Measurements from ENCODE around the gene FMN1.

The FMN1 gene

DNA sequence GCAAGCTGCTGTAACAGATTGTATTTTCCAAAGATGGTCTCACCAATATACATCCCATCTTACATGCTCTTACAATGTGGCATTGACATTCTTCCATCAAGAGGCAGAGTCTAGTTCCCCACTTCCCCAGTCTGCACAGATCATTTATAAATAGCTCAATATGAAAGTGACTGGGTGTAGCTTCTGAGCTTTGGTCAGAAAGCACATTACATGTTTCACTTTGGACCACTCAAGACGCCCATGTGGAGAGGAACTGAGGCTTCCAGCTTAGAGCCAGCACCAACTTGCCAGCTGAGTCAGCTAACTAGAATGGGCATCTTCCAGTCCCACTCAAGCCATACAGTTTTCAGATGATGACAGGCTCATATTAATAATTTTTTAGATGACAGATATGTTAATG, 431.2 kb downstream of the FMN1 start:
- H4K20me1 ChIP-seq (ENCODE audit: control insufficient read depth, insufficient read depth, low read depth, low read length): no peaks in the 10 kb centered on the region
- H3K79me2 ChIP-seq (ENCODE audit: control insufficient read depth, low read length): no peaks in the 10 kb centered on the region
- no peak overlapping the region for H3K4me2 ChIP-seq (ENCODE audit: low read length)
- H3F3A ChIP-seq (ENCODE audit: control insufficient read depth, insufficient read depth): no peaks in the 10 kb centered on the region
- TF ChIP-seq, protein P1, sequence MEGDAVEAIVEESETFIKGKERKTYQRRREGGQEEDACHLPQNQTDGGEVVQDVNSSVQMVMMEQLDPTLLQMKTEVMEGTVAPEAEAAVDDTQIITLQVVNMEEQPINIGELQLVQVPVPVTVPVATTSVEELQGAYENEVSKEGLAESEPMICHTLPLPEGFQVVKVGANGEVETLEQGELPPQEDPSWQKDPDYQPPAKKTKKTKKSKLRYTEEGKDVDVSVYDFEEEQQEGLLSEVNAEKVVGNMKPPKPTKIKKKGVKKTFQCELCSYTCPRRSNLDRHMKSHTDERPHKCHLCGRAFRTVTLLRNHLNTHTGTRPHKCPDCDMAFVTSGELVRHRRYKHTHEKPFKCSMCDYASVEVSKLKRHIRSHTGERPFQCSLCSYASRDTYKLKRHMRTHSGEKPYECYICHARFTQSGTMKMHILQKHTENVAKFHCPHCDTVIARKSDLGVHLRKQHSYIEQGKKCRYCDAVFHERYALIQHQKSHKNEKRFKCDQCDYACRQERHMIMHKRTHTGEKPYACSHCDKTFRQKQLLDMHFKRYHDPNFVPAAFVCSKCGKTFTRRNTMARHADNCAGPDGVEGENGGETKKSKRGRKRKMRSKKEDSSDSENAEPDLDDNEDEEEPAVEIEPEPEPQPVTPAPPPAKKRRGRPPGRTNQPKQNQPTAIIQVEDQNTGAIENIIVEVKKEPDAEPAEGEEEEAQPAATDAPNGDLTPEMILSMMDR (IDR thresholded peaks at IDR 0.05; ENCODE audit: low read depth, low read length, poor library complexity, severe bottlenecking): no peak
- no peak for TF ChIP-seq EZH2phosphoT487 (IDR thresholded peaks at IDR 0.05; ENCODE audit: borderline replicate concordance, low read length)
- no peak overlapping the region for H3K27ac ChIP-seq (ENCODE audit: low read depth, low read length)
- H3K9me3 ChIP-seq (ENCODE audit: control insufficient read depth, insufficient read depth, low read length): no peaks in the 10 kb centered on the region
- H3K9me2 ChIP-seq (replicated peaks; ENCODE audit: control insufficient read depth, low read length): no peaks in the 10 kb centered on the region
- no peak overlapping the region for H3K4me3 ChIP-seq (ENCODE audit: low read length)
- no peaks in the 10 kb centered on the region for H3K36me3 ChIP-seq (ENCODE audit: control insufficient read depth, low read length)
- no peaks in the 10 kb centered on the region for H3K4me1 ChIP-seq (ENCODE audit: control insufficient read depth, low read length)
- peaks cover 3% of the 10 kb centered on the region; the same call in 1 of the 2 replicates for H3K27me3 ChIP-seq (ENCODE audit: control insufficient read depth, low read length)

DNA sequence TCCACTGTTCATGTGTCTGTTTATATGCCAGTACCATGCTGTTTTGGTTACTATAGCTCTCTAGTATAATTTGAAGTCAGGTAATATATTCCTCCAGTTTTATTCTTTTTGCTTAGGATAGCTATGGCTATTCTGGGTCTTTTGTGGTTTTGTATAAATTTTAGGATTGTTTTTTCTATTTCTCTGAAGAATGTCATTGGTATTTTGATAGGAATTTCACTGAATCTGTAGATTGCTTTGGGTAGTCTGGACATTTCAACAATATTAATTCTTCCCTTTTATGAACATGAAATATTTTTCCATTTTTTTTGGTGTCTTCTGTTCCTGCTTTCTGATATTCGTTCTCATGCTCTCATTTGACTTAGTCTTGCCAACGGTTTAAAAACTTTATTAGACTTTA, 437.1 kb downstream of the FMN1 start:
- Histone ChIP-seq H3K79me2 (ENCODE audit: control insufficient read depth, low read length) (no peaks in the 10 kb centered on the region), H3K27me3 (ENCODE audit: control insufficient read depth, low read length) (no peaks in the 10 kb centered on the region), H3K4me3 (ENCODE audit: low read length) (no peak overlapping the region), H3K9me2 (replicated peaks; ENCODE audit: control insufficient read depth, low read length) (no peaks in the 10 kb centered on the region), H3K4me2 (ENCODE audit: low read length) (no peak overlapping the region), H4K20me1 (ENCODE audit: control insufficient read depth, insufficient read depth, low read depth, low read length) (no peaks in the 10 kb centered on the region), H3K27ac (ENCODE audit: low read depth, low read length) (no peak overlapping the region), H3F3A (ENCODE audit: control insufficient read depth, insufficient read depth) (no peaks in the 10 kb centered on the region), H3K9me3 (ENCODE audit: control insufficient read depth, insufficient read depth, low read length) (no peaks in the 10 kb centered on the region), H3K36me3 (ENCODE audit: control insufficient read depth, low read length) (no peaks in the 10 kb centered on the region), H3K4me1 (ENCODE audit: control insufficient read depth, low read length) (no peaks in the 10 kb centered on the region)
- TF ChIP-seq, protein P1 (IDR thresholded peaks at IDR 0.05; ENCODE audit: low read depth, low read length, poor library complexity, severe bottlenecking): no peak
- no peak for TF ChIP-seq EZH2phosphoT487 (IDR thresholded peaks at IDR 0.05; ENCODE audit: borderline replicate concordance, low read length)

DNA sequence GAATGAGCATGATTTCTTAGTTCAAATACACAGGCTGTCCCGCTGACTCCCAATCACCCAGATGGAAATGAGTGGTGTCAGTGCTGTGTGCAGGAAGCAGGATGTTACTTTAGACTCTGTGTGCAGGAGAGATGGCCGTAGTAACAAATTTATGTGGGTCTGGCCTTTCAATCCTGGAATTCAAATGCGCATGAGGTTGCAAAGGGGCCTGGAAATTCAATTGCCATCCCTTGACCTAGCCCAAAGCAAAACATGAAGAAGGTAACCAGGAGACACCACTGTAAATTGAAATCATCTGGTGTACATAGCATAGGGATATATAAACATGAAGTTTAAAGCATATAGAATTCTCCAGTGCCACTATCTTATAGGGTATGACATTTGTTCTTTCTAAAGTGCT, 443.5 kb downstream of the FMN1 start:
- Histone ChIP-seq H3K4me2 (ENCODE audit: low read length) (no peak overlapping the region), H3K36me3 (ENCODE audit: control insufficient read depth, low read length) (no peaks in the 10 kb centered on the region)

More for the DNA sequence above, 443.5 kb downstream of the FMN1 start:
- Histone ChIP-seq H3K27me3 (ENCODE audit: control insufficient read depth, low read length) (no peaks in the 10 kb centered on the region), H3F3A (ENCODE audit: control insufficient read depth, insufficient read depth) (no peaks in the 10 kb centered on the region), H4K20me1 (ENCODE audit: control insufficient read depth, insufficient read depth, low read depth, low read length) (no peaks in the 10 kb centered on the region), H3K9me2 (replicated peaks; ENCODE audit: control insufficient read depth, low read length) (no peaks in the 10 kb centered on the region), H3K4me1 (ENCODE audit: control insufficient read depth, low read length) (no peaks in the 10 kb centered on the region), H3K9me3 (ENCODE audit: control insufficient read depth, insufficient read depth, low read length) (no peaks in the 10 kb centered on the region), H3K27ac (ENCODE audit: low read depth, low read length) (no peak overlapping the region), H3K79me2 (ENCODE audit: control insufficient read depth, low read length) (no peaks in the 10 kb centered on the region), H3K4me3 (ENCODE audit: low read length) (no peak overlapping the region)
- TF ChIP-seq, protein P1 (IDR thresholded peaks at IDR 0.05; ENCODE audit: low read depth, low read length, poor library complexity, severe bottlenecking): no peak
- TF ChIP-seq EZH2phosphoT487 (IDR thresholded peaks at IDR 0.05; ENCODE audit: borderline replicate concordance, low read length): no peak

Measured in DOHH2 (cell line).